ENCODE results near the gene ABI3BP.

- TF ChIP-seq CTCF (IDR thresholded peaks at IDR 0.05) (no peak), POLR2A (IDR thresholded peaks at IDR 0.05) (no peak)
Observed at GRCh38 chr3:100833483-100833882, 159.7 kb downstream of the ABI3BP start.
